ENCODE results near the gene TFB1M.
"Not testable (repeated sequence)": the region's sequence is repeated elsewhere in the genome, so short reads cannot be mapped to it uniquely, and the experiment has no call there.

TFB1M gene

DNA sequence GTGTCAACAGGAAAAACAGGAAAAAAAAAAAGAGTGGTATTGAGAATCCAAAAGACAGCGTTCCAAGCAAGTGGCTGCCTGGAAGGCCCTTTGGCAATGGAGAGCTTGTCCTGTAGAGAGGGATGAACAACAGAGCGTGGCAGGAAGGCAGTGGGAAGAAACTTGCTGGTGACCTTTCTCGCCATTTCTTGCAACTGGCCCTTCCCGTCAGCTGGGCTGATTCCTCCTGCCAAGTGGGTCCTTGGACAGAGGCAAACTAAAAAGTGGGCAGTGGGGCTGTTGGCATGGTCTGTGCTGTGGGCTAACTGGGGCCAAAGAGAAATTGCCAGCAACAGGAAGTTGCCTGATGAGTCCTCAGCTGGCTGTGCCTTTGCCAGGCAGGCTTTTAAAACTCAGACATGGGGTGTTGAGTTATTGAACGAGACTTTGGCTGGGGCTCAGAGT, 94.4 kb downstream of the TFB1M start:
- no peaks in the 10 kb centered on the region for H3K4me1 ChIP-seq (ENCODE audit: control insufficient read depth, insufficient read depth, low read length)
- H3K36me3 ChIP-seq (ENCODE audit: control insufficient read depth, insufficient read depth, low read length): no peaks in the 10 kb centered on the region
- H3K27me3 ChIP-seq (ENCODE audit: control insufficient read depth, insufficient read depth, low read length): no peaks in the 10 kb centered on the region
- H3K9ac ChIP-seq (ENCODE audit: low read length): no peak overlapping the region
- no peak overlapping the region for H3K4me3 ChIP-seq (ENCODE audit: low read length)
- no peaks in the 10 kb centered on the region for H3K9me3 ChIP-seq (ENCODE audit: control insufficient read depth, low read length)

DNA sequence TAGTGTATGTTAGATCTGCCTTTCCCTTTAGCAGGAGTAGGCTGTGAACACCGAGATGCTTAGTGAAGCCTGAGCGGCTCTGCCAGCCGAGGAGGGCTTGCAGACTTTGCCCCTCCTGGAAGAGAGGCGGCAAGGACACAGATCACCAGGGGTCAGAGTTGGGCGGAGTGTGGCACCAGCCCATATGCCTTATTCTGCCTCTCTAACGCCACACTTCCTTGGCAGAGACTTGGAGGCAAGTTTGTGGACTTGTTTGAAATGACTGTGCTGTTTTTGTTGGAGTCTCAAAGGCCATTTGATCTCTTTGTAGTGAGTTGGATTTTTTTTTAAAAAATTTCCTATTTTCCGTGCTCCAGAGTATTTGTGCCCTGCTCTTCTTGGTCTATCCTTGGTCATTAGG, 95.0 kb downstream of the TFB1M start:
- no peaks in the 10 kb centered on the region for H3K4me1 ChIP-seq (ENCODE audit: control insufficient read depth, insufficient read depth, low read length)
- H3K4me3 ChIP-seq (ENCODE audit: low read length): no peak overlapping the region
- H3K36me3 ChIP-seq (ENCODE audit: control insufficient read depth, insufficient read depth, low read length): no peaks in the 10 kb centered on the region
- H3K27me3 ChIP-seq (ENCODE audit: control insufficient read depth, insufficient read depth, low read length): no peaks in the 10 kb centered on the region
- H3K9me3 ChIP-seq (ENCODE audit: control insufficient read depth, low read length): no peaks in the 10 kb centered on the region
- H3K9ac ChIP-seq (ENCODE audit: low read length): no peak overlapping the region

DNA sequence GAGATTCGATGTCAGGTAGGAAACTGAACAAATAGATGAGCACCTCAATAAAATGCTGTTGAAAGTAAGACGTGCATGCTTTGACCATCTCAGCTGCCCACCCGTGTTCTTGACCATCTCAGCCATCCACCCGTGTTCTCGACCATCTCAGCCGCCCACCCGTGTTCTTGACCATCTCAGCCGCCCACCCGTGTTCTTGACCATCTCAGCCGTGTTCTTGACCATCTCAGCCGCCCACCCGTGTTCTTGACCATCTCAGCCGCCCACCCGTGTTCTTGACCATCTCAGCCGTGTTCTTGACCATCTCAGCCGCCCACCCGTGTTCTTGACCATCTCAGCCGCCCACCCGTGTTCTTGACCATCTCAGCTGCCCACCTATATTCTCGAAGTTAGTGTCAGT, 95.6 kb downstream of the TFB1M start:
- not testable (repeated sequence) for H3K9me3 ChIP-seq (ENCODE audit: control insufficient read depth, low read length); H3K36me3 ChIP-seq (ENCODE audit: control insufficient read depth, insufficient read depth, low read length); H3K4me1 ChIP-seq (ENCODE audit: control insufficient read depth, insufficient read depth, low read length); H3K9ac ChIP-seq (ENCODE audit: low read length); H3K4me3 ChIP-seq (ENCODE audit: low read length); H3K27me3 ChIP-seq (ENCODE audit: control insufficient read depth, insufficient read depth, low read length)

DNA sequence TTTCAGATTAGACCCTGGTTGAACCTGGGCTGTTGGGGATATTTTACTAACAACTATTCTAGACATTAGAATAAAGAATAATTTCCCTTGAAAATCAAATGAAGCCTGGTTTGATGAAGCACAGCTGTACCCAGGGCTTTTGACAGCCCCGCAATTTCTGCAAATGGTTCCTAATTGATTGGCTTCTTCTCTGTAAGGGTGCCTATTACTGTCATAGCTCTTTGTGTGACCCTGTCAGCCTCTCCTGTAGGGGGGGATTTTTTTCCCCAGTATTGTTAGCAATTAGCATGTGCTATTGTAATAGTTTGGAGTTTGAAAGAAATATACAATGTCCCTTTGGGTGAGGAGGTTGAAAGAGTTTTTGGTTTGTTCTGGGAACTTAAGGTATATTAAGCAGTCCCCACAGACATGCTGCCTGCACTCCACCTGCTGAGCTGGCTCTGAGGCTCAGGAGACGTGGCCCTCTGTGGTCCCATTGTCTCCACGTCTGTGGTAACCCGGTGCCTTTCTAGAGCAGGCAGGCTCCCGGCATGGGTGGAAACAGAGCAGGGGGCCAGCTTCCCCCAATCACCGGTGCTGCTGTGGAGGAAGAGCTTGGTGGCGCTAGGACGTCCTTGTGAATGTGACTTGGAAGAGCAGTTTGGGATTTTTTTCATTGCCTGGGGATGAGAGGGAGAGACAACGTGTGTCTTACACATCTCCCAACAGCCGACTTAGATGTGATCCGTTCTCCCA, 97.8 kb downstream of the TFB1M start:
- H3K36me3 ChIP-seq (ENCODE audit: control insufficient read depth, insufficient read depth, low read length): no peaks in the 10 kb centered on the region
- no peaks in the 10 kb centered on the region for H3K27me3 ChIP-seq (ENCODE audit: control insufficient read depth, insufficient read depth, low read length)
- H3K9me3 ChIP-seq (ENCODE audit: control insufficient read depth, low read length): no peaks in the 10 kb centered on the region
- H3K9ac ChIP-seq (ENCODE audit: low read length): no peak overlapping the region
- no peak overlapping the region for H3K4me3 ChIP-seq (ENCODE audit: low read length)
- H3K4me1 ChIP-seq (ENCODE audit: control insufficient read depth, insufficient read depth, low read length): no peaks in the 10 kb centered on the region

DNA sequence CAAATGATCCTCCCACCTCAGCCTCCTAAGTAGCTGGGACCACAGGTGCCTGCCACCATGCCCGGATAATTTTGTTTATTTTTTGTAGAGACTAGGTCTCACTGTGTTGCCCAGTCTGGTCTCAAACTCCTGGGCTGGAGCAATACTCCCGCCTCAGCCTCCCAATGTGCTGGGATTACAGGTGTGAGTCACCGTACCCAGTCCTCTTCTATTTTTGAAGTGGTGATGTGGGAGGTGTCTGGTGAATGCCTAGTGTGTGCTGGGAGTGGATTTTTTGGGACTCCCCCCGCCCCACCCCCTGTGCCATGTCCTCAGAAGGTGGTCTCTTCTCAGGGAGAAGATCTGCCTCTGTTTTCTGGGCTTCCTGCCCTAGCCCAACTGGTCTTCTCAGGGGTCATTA, 98.4 kb downstream of the TFB1M start:
- Histone ChIP-seq H3K4me3 (ENCODE audit: low read length) (no peak overlapping the region), H3K9ac (ENCODE audit: low read length) (no peak overlapping the region), H3K9me3 (ENCODE audit: control insufficient read depth, low read length) (no peaks in the 10 kb centered on the region), H3K36me3 (ENCODE audit: control insufficient read depth, insufficient read depth, low read length) (no peaks in the 10 kb centered on the region), H3K4me1 (ENCODE audit: control insufficient read depth, insufficient read depth, low read length) (no peaks in the 10 kb centered on the region), H3K27me3 (ENCODE audit: control insufficient read depth, insufficient read depth, low read length) (no peaks in the 10 kb centered on the region)

DNA sequence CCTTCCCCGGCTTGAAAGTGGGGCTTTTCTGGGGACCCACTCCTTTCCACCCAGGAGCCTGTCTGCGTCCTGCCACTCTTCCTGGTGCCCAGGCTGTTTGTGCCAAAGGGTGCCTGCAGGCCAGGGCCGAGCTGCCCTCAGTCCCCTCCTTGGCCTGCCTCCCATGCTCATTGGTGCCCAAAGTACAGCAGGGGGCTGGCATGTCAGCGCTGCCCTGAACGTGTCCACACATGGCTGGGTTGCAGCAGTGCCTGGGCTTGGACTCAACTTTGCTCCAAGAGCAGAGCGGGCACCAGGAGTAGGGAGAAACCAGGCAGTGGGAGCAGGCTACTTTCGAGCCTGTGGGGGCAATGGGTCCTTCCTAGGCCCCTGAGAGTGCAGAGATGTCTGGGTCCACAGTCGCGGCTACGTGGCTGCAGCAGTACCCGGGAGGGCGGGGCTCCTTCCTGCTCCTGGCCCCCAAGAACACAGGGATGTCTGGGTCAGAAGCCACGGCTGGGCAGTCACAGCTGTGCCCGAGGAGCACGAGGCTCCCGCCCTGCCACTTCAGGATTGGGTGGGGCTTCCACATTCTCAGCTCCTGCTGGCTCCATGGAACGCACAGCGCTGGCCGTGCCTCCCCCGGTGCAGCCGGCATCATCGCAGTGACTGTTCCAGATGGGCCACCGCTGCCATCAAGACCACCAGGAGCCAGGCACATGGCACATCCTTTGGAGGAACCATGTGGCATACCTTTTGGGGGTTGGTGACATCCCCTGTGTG, 100.5 kb downstream of the TFB1M start:
- H3K27me3 ChIP-seq (ENCODE audit: control insufficient read depth, insufficient read depth, low read length): no peaks in the 10 kb centered on the region
- H3K4me3 ChIP-seq (ENCODE audit: low read length): no peak overlapping the region
- H3K9ac ChIP-seq (ENCODE audit: low read length): no peak overlapping the region
- H3K9me3 ChIP-seq (ENCODE audit: control insufficient read depth, low read length): no peaks in the 10 kb centered on the region
- no peaks in the 10 kb centered on the region for H3K36me3 ChIP-seq (ENCODE audit: control insufficient read depth, insufficient read depth, low read length)
- H3K4me1 ChIP-seq (ENCODE audit: control insufficient read depth, insufficient read depth, low read length): no peaks in the 10 kb centered on the region

DNA sequence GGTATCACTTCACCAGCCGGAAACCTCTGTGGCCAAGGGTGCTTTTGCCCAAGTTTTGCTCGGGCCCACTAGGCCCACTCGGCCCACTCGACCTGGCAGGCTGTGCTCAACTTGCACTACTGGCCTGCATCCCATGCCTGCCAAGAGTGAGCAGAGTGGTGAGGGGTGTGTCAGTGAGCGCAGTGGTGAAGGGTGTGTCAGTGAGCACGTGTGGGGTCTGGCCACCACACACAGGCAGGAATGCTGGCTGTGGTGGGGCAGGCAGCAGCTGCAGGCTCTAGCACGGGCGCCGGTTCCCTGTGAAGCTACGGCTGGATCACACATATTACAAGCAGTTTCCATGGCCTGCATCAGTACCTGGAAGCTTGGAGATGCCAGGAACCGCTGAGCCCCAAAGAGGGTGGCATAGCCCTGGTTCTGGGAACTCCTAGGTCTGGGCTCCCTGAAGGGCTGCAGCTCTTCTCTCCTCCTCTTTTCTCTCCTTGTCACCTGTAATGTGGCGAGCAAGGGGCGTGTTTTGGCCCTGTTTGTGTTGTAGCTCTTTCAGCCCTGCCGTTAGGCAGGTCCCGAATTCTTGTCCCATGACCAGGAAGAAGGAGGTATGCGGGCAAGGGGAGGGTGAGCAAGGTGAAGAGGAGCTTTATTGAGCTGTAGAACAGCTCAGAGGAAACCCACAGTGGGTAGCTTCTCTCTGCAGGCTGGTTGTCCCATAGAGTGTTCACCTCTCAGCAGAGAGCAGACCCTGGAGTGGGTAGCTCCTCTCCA, 101.5 kb downstream of the TFB1M start:
- H3K4me3 ChIP-seq (ENCODE audit: low read length): no peak overlapping the region
- H3K9ac ChIP-seq (ENCODE audit: low read length): no peak overlapping the region

DNA sequence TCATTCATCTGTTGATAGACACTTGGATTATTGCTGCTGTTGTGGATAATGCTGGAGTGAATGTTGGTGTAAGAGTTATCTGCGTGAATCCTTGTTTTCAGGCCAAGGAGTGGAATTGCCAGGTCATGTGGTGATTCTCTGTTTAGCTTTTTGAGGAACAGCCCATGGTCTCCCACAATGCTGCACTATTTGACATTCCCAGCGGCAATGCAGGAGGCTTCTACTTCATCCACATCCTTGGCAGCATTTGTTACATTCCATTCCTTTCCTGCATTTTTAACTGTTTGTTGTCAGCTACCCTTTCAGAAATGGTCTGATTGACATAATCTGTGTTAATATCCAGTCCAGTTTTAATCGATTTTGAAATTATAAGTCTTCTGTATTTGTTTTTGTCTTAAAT, 102.2 kb downstream of the TFB1M start:
- no peaks in the 10 kb centered on the region for H3K27me3 ChIP-seq (ENCODE audit: control insufficient read depth, insufficient read depth, low read length)
- H3K4me3 ChIP-seq (ENCODE audit: low read length): no peak overlapping the region
- H3K9ac ChIP-seq (ENCODE audit: low read length): no peak overlapping the region
- no peaks in the 10 kb centered on the region for H3K4me1 ChIP-seq (ENCODE audit: control insufficient read depth, insufficient read depth, low read length)
- H3K36me3 ChIP-seq (ENCODE audit: control insufficient read depth, insufficient read depth, low read length): no peaks in the 10 kb centered on the region
- H3K9me3 ChIP-seq (ENCODE audit: control insufficient read depth, low read length): no peaks in the 10 kb centered on the region

More for the DNA sequence above, 101.5 kb downstream of the TFB1M start:
- Histone ChIP-seq H3K36me3 (ENCODE audit: control insufficient read depth, insufficient read depth, low read length) (no peaks in the 10 kb centered on the region), H3K9me3 (ENCODE audit: control insufficient read depth, low read length) (no peaks in the 10 kb centered on the region), H3K4me1 (ENCODE audit: control insufficient read depth, insufficient read depth, low read length) (no peaks in the 10 kb centered on the region), H3K27me3 (ENCODE audit: control insufficient read depth, insufficient read depth, low read length) (no peaks in the 10 kb centered on the region)

DNA sequence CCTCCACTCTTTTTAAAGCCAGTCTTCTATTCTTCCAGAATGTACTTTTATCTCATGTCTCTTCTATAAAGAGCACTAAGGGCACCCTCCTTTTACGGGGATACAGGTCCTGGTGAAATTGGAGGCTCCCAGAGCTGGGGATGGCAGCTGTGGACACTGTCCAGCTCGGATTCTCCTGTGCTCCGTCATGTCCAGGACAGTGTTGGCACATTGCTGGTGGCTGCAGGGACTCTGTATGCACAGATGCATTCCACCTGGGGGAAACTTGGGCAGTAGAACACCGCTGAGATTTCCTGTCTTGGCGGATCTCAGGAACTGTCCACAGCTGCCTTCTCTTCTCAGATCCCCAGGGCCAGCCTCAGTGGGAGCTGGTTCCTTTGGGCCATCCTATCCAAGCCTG, 107.1 kb downstream of the TFB1M start:
- Histone ChIP-seq H3K4me1 (ENCODE audit: control insufficient read depth, insufficient read depth, low read length) (no peaks in the 10 kb centered on the region), H3K9me3 (ENCODE audit: control insufficient read depth, low read length) (no peaks in the 10 kb centered on the region), H3K27me3 (ENCODE audit: control insufficient read depth, insufficient read depth, low read length) (no peaks in the 10 kb centered on the region), H3K36me3 (ENCODE audit: control insufficient read depth, insufficient read depth, low read length) (no peaks in the 10 kb centered on the region), H3K9ac (ENCODE audit: low read length) (no peak overlapping the region), H3K4me3 (ENCODE audit: low read length) (no peak overlapping the region)

All from mucosa of stomach (tissue), 1 donor.